HCT116 (cell line): ENCODE measurements around the gene ACBD3. TPM values are rescaled to one million over a fixed set of nuclear protein-coding genes. Genes with fewer than 3 reads are reported as not detected.

Experiments used
- ATAC-seq: fragments of 200-7000 bp; cut with Tn5 transposase; 2 replicates; pipeline ENCODE4 v1.9.1; 2020; ENCODE audit warnings: mild to moderate bottlenecking, moderate library complexity
- BruUV-seq: library from RNA; stranded (reverse); fragments of 400-500 nt; replicated peaks from 2 replicates; lab custom pipeline; 2021; lab: Mats Ljungman, UMichigan
- CTCF ChIA-PET: fragments of 300-600 bp; sonication (Branson Sonifier 250); formaldehyde crosslinking; loops from one replicate; lab custom pipeline; 2021; ENCODE audit warnings: antibody characterized with exemption; lab: Charles Lee
- POLR2A ChIA-PET: fragments of 300-600, 350-600 bp; sonication (Branson Sonifier 250); formaldehyde crosslinking; loops from one replicate; lab custom pipeline; 2021; ENCODE audit warnings: antibody characterized with exemption; lab: Charles Lee
- RAD21 ChIA-PET, 2 experiments: fragments of 300-600 bp; sonication (Branson Sonifier 250); formaldehyde crosslinking; loops; one replicate each; lab custom pipeline; 2023; ENCODE audit warnings: low total read pairs in 2 of 2; ENCODE audit not compliant: uncharacterized antibody in 2 of 2, unreplicated experiment in 2 of 2, low non-redundant PET in 1 of 2; lab: Charles Lee
- DNase-seq: peaks from one replicate; pipeline ENCODE4 v3.0.0-alpha.2; 2010; ENCODE audit warnings: low read depth, low spot score
- H2AFZ ChIP-seq: fragments of 200-600 bp; shearing (Covaris generic), sonication (generic); 2 replicates; pipeline ENCODE4 v1.6.1; 2017; ENCODE audit warnings: low read depth, mixed run types, mixed read lengths, antibody characterized with exemption, low read length; ENCODE audit not compliant: poor library complexity, severe bottlenecking
- H3K27ac ChIP-seq: 2 replicates; pipeline ENCODE4 v1.5.1; 2012; ENCODE audit warnings: low read depth, low read length
- H3K27me3 ChIP-seq: fragments of 200-600 bp; sonication (generic); 2 replicates; pipeline ENCODE4 v1.6.1; 2016; ENCODE audit warnings: mixed run types, low read length, mixed read lengths; ENCODE audit not compliant: insufficient read depth
- H3K36me3 ChIP-seq, 2 experiments: fragments of 200-500 bp in 1 of 2; fragments of 200-600 bp in 1 of 2; sonication (Bioruptor generic) in 1 of 2; sonication (generic) in 1 of 2; 2 replicates each; pipeline versions ENCODE4 v1.5.1 to v1.6.1; 2014 to 2016; ENCODE audit warnings: low read length in 2 of 2, inconsistent platforms in 1 of 2, mixed read lengths in 1 of 2, mixed run types in 1 of 2; ENCODE audit not compliant: insufficient read depth in 2 of 2, control insufficient read depth in 1 of 2
- H3K4me1 ChIP-seq, 2 experiments: fragments of 200-600 bp in 1 of 2; sonication (generic) in 1 of 2; 2 replicates each; pipeline versions ENCODE4 v1.5.1 to v1.6.1; 2012 to 2017; ENCODE audit warnings: low read length in 2 of 2, inconsistent platforms in 1 of 2, mild to moderate bottlenecking in 1 of 2, mixed read lengths in 1 of 2, mixed run types in 1 of 2, moderate library complexity in 1 of 2; ENCODE audit not compliant: insufficient read depth in 2 of 2, control insufficient read depth in 1 of 2
- H3K4me2 ChIP-seq: fragments of 200-600 bp; sonication (generic); 2 replicates; pipeline ENCODE4 v1.6.1; 2017; ENCODE audit warnings: mixed run types, low read length, mixed read lengths
- H3K4me3 ChIP-seq, 2 experiments: fragments of 200-600 bp in 1 of 2; sonication (generic) in 1 of 2; replicated peaks in 1 of 2; 2 replicates each; pipeline ENCODE4 v1.5.1; 2011 to 2016; ENCODE audit warnings: low read length in 2 of 2, control low read depth in 1 of 2, low read depth in 1 of 2, mild to moderate bottlenecking in 1 of 2, mixed read lengths in 1 of 2, mixed run types in 1 of 2
- H3K79me2 ChIP-seq: fragments of 200-600 bp; sonication (generic); 2 replicates; pipeline ENCODE4 v1.6.1; 2017; ENCODE audit warnings: mild to moderate bottlenecking, mixed run types, low read length, moderate library complexity, mixed read lengths; ENCODE audit not compliant: insufficient read depth
- H3K9ac ChIP-seq: fragments of 200-600 bp; sonication (generic); 2 replicates; pipeline ENCODE4 v1.6.1; 2016; ENCODE audit warnings: low read length, mixed read lengths
- H3K9me2 ChIP-seq: fragments of 200-600 bp; sonication (generic), shearing (Covaris generic); 2 replicates; pipeline ENCODE4 v1.6.1; 2017; ENCODE audit warnings: mixed run types, mild to moderate bottlenecking, moderate library complexity; ENCODE audit not compliant: insufficient read depth
- H3K9me3 ChIP-seq, 2 experiments: fragments of 200-500 bp in 1 of 2; fragments of 200-600 bp in 1 of 2; sonication (Bioruptor generic) in 1 of 2; sonication (generic) in 1 of 2; 2 replicates each; pipeline ENCODE4 v1.6.1; 2014 to 2017; ENCODE audit warnings: low read length in 2 of 2, mixed read lengths in 2 of 2, inconsistent platforms in 1 of 2, low read depth in 1 of 2, mild to moderate bottlenecking in 1 of 2, mixed run types in 1 of 2, moderate library complexity in 1 of 2; ENCODE audit not compliant: control insufficient read depth in 1 of 2, insufficient read depth in 1 of 2
- H4K20me1 ChIP-seq: fragments of 200-600 bp; sonication (generic), shearing (Covaris generic); 2 replicates; pipeline ENCODE4 v1.6.1; 2017; ENCODE audit warnings: mixed run types, mild to moderate bottlenecking, moderate library complexity; ENCODE audit not compliant: insufficient read depth
- ATF3 ChIP-seq: IDR thresholded peaks from 2 replicates; pipeline ENCODE4 v1.6.1; 2012
- CBX3 ChIP-seq: IDR thresholded peaks from 2 replicates; pipeline ENCODE4 v1.6.1; 2012; ENCODE audit warnings: low read depth
- CEBPB ChIP-seq: IDR thresholded peaks from 2 replicates; pipeline ENCODE4 v1.6.1; 2012; ENCODE audit warnings: low read depth
- CTCF ChIP-seq, 3 experiments: fragments of 200-600 bp in 1 of 3; sonication (generic) in 1 of 3; IDR thresholded peaks in 2 of 3; conservative IDR thresholded peaks in 1 of 3; 2 replicates each; pipeline ENCODE4 v1.5.1; 2012 to 2017; ENCODE audit warnings: low read depth in 2 of 3, low read length in 2 of 3, antibody characterized with exemption in 1 of 3, borderline replicate concordance in 1 of 3, control low read depth in 1 of 3, mild to moderate bottlenecking in 1 of 3, mixed read lengths in 1 of 3, mixed run types in 1 of 3, moderate library complexity in 1 of 3; ENCODE audit not compliant: insufficient read depth in 1 of 3
- ELF1 ChIP-seq: IDR thresholded peaks from 2 replicates; pipeline ENCODE4 v1.6.1; 2012; ENCODE audit warnings: low read depth, borderline replicate concordance
- EZH2 ChIP-seq: fragments of 200-600 bp; sonication (generic); IDR thresholded peaks from 2 replicates; pipeline ENCODE4 v1.6.1; 2017; ENCODE audit warnings: antibody characterized with exemption, mixed run types
- EZH2phosphoT487 ChIP-seq: fragments of 200-600 bp; IDR thresholded peaks from 2 replicates; pipeline ENCODE4 v1.6.1; 2018; ENCODE audit warnings: antibody characterized with exemption, borderline replicate concordance
- FOSL1 ChIP-seq: IDR thresholded peaks from 2 replicates; pipeline ENCODE4 v1.6.1; 2012; ENCODE audit warnings: low read depth
- JUND ChIP-seq: IDR thresholded peaks from 2 replicates; pipeline ENCODE4 v1.6.1; 2012
- MAX ChIP-seq: IDR thresholded peaks from 2 replicates; pipeline ENCODE4 v1.6.1; 2012
- POLR2A ChIP-seq: IDR thresholded peaks from 2 replicates; pipeline ENCODE4 v1.7.0; 2011; ENCODE audit warnings: borderline replicate concordance; ENCODE audit not compliant: insufficient read depth, insufficient read length; ENCODE audit errors: extremely low read depth
- POLR2AphosphoS5 ChIP-seq: IDR thresholded peaks from 2 replicates; pipeline ENCODE4 v1.6.1; 2011; ENCODE audit warnings: mild to moderate bottlenecking, low read depth, low read length, moderate library complexity
- RAD21 ChIP-seq: IDR thresholded peaks from 2 replicates; pipeline ENCODE4 v1.6.1; 2012; ENCODE audit warnings: low read depth, mild to moderate bottlenecking
- SIN3A ChIP-seq: IDR thresholded peaks from 2 replicates; pipeline ENCODE4 v1.6.1; 2012; ENCODE audit warnings: low read depth
- YY1 ChIP-seq: IDR thresholded peaks from 2 replicates; pipeline ENCODE4 v1.6.1; 2011; ENCODE audit warnings: low read length, low read depth, moderate library complexity, mild to moderate bottlenecking; ENCODE audit not compliant: insufficient replicate concordance; ENCODE audit errors: extremely low read depth
- ZBTB33 ChIP-seq: IDR thresholded peaks from 2 replicates; pipeline ENCODE4 v1.6.1; 2011; ENCODE audit warnings: mild to moderate bottlenecking, low read length, moderate library complexity; ENCODE audit not compliant: insufficient replicate concordance; ENCODE audit errors: extremely low read depth
- ZFX ChIP-seq: fragments of 450-650 bp; IDR thresholded peaks from 2 replicates; pipeline ENCODE4 v1.6.1; 2017
- intact Hi-C: fragments of 100-400 bp; cut with micrococcal nuclease; formaldehyde crosslinking; loops from 2 replicates; pipeline ENCODE4 v1.10.0; 2022
- total RNA-seq: library from RNA; stranded (reverse); gene quantifications from one replicate; pipeline ENCODE4 v1.2.1, GENCODE V29; 2021; ENCODE audit not compliant: unreplicated experiment

ACBD3 gene
- total RNA-seq, 1 experiment from 2014 or later, result 29.6 TPM

- CTCF ChIA-PET, result interaction anchor here (5.0 kb wide), 1 partner anchor 70 kb away, joined by 56 read pairs; no protein-coding TSS in a partner anchor
- BruUV-seq, result no TSS peak
- H3K4me1 ChIP-seq, result peaks cover 0 to 5% of the 10 kb centered on the region in 2 experiments; a peak in 2 of 4 replicates
- DNase-seq (no peak), ATAC-seq (no peak)
- no peaks in the 10 kb centered on the region for H3K36me3 ChIP-seq
- no peak overlapping the region for H3K4me2 ChIP-seq
- H3K4me3 ChIP-seq, result no peak overlapping the region
- H3K27me3 ChIP-seq, result no peaks in the 10 kb centered on the region
- RAD21 ChIA-PET, result no interaction called here
- H3K79me2 ChIP-seq, result no peaks in the 10 kb centered on the region
- POLR2A ChIA-PET, result no interaction called here
- H3K9ac ChIP-seq, result no peak overlapping the region
- H2AFZ ChIP-seq, result no peak overlapping the region
- no peaks in the 10 kb centered on the region for H4K20me1 ChIP-seq
- intact Hi-C loops, result no loop called here
- no peaks in the 10 kb centered on the region for H3K9me3 ChIP-seq
- H3K27ac ChIP-seq, result no peak overlapping the region
- no peaks in the 10 kb centered on the region for H3K9me2 ChIP-seq
- TF ChIP-seq FOSL1, result no peak
- no peak for TF ChIP-seq CTCF (IDR thresholded peaks at IDR 0.05 in 2 of 3, conservative IDR thresholded peaks at IDR 0.05 in 1 of 3; ENCODE audit: borderline replicate concordance in 1 of 3, insufficient read depth in 1 of 3, low read depth in 2 of 3, low read length in 2 of 3)
- TF ChIP-seq JUND, result no peak
- no peak for TF ChIP-seq CEBPB
- TF ChIP-seq POLR2AphosphoS5, result no peak
- TF ChIP-seq ZFX, result no peak
- TF ChIP-seq POLR2A, result no peak
- TF ChIP-seq RAD21, result no peak
- no peak for TF ChIP-seq ZBTB33
- TF ChIP-seq SIN3A, result no peak
- no peak for TF ChIP-seq ELF1
- TF ChIP-seq MAX, result no peak
- TF ChIP-seq CBX3, result no peak
- TF ChIP-seq EZH2phosphoT487, result no peak
- TF ChIP-seq ATF3, result no peak
- TF ChIP-seq YY1, result no peak
- TF ChIP-seq EZH2, result no peak
These were observed 8.6 kb upstream of the ACBD3 start for GRCh38 chr1:226195144-226195543.
